GM12873 (cell line): ENCODE measurements around the gene CTNNA2.
A peak's percentile ranks its signal among the peaks of the same experiment; 100 is the strongest.

Experiments
- CTCF ChIP-seq: IDR thresholded peaks from 2 replicates; pipeline ENCODE4 v1.5.1; 2012; ENCODE audit warnings: low read depth, mild to moderate bottlenecking, moderate library complexity, low read length, control low read depth; ENCODE audit not compliant: insufficient read depth; ENCODE audit errors: missing control alignments

Gene CTNNA2

DNA sequence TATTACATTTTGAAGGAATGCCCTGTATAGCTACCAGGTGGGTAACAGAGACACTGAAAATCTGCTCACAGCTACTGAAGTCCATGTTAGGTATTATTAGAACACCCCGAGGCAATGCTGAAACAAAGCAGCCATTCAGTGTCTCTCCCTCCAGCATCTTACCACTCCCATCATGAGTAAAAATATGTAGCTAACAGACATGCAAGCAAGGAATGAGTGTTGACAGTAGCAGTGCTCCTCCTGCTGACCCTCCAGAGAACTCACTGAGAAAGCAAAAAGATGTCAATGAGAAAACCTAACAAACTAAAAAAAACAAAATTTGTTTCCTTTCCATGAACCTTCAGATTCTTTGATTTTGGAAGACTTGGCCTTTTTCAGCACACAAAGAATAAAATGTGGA lies 397.8 kb downstream of the CTNNA2 start:
- TF ChIP-seq CTCF, result no peak

DNA sequence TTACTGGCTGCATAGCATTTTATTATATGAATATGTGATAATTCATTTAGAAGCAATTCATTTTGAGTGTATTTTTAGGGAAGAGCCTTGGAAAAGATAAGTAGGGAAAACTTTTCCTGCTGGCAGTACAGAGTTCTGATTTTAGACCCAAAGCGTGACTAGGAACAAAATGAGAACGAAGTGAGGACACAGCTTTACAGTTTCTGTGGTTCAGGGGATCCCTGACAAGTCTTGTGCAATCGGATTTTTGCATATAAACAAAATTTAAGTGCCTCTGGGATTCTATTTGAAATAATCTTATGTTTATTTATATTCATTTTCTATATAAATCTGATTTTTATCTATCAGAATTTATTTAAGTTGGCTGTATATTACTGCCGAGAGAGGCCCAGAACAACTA lies 402.6 kb downstream of the CTNNA2 start:
- no peak for TF ChIP-seq CTCF

GRCh38 chr2:79916285-79916684 lies 403.4 kb downstream of the CTNNA2 start:
- TF ChIP-seq CTCF, result no peak

DNA sequence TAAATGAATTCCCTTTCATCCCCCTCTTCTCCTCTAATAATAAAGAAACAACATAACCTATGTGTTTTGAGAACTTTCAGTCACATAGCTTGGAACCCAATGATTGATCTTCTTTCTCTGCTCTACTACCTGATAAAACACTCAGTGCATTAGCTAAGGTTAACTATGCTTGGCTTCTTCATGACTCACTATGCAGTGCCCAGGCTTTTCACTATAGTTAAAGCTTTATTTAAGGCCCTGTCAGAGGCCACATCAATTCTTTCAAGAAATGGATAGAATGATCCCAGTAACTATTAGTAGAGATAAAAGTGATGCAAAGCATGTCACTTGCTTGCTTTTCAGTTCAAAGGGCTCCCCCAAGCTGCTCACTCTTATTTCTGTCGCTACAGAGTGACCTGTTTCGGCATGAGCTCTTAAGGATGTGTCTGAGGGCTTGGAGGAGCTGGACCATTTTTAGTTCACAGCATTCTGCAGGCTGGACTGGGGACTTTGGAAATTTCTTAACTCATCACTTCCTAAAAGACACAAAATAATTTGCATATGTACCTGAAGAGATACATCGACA lies 407.7 kb downstream of the CTNNA2 start:
- no peak for TF ChIP-seq CTCF

- TF ChIP-seq CTCF, result no peak
These were observed 416.8 kb downstream of the CTNNA2 start for GRCh38 chr2:79929624-79930023.

DNA sequence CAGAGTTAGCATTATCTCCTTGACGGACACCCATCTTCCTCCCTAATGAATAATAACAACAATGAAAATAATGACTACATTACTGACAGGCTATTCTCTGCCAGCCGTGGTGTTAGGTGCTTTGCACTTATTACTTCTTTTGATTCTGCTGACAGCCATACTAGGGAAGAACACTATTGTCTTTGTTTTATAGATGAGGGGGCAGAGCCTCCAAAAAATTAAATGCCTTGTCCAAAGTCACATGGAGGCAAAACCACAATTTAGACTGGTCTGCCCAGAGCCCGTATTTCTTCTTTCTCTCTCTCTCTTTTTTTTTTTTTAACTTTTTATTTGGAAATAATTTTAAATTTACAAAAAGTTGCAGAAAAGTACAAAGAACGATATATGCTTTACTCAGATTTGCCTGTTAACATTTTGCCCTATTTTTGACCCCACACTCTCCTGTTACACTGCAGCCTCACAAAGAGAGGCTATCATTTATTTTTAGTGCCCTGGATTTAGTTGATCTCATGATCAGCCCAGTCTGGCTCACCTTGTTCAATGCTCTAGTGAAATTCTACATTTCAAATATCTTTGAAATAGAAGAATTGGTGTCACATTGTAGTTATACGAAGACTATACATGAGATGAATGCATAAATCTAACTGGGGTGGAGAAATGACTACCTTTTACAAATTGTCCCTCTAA lies 422.3 kb downstream of the CTNNA2 start:
- no peak for TF ChIP-seq CTCF

DNA sequence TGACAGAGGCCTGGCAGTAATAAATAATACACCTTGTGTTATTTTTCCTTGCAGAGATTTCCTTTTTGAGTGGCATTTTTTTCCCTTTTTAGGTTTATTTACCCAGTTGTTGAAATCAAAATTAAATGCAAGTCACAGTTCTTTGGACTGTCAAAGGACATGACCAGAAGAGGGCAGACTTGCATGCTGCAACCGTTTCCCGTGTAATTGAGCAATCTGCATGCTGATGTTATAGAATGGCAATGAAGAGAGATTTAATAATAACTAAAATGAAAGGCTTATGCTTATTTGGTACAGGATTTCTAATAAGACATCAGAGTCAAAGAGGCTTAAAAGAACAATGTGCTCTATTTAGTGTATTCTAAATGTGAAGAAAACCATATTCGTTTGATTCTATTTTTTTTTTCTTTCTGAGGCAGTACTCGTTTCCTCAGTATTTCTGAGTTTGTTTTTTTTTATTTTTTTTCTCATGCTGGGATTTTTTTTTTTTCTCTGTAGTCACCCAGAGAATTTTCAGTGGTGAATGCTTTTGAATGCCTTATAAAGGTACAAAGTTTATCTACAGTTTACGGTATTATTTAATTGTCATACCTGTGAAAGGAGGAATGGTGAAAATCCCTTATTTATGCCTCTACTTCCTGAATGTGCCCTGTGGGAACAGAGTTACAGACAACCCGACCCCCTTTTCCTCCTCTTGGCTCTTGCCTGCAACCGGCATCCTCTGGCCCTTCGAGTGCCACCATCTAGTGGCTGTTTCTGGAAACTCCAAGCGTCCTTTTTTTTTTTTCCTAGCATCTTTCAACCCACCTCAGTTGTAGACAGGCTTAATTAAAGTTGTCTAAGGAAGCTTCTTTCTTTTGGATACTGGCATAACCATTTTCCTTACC lies 423.2 kb downstream of the CTNNA2 start:
- peak; percentile 70 for TF ChIP-seq CTCF
